Measurements from ENCODE around the gene EHBP1L1.

EHBP1L1 gene

DNA sequence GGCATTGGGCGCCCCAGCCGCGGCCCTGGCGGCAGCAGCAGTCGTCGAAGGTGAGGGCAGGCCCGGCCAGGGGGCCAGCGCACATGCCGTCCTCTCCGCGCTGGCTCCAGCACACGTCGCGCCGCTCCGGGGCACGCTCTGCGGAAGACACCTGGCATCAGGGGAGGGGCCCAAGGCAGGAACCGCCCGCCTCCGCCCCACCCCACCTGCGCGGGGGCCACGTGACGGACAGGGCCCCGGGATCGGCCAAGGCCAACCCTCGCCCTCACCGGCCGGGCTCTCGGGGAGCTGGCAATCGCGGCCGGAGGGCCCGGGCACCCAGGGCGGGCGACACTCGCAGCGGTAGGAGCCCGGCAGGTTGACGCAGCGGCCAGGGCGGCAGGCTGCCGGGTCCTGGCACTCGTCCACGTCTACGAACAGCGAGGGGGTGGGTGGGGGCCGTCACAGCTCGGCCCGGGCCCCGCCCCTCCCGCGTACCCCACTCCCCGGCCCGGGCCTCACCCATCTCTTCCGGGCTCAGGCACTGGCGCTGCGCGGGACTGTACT lies 36.0 kb upstream of the EHBP1L1 start:
- peak overlapping the region; percentile 65 for H3K4me2 ChIP-seq (ENCODE audit: insufficient read depth, low read length)
- H3K27me3 ChIP-seq (ENCODE audit: insufficient read depth, low read length, poor library complexity): no peaks in the 10 kb centered on the region
- no peaks in the 10 kb centered on the region for H3K79me2 ChIP-seq (ENCODE audit: insufficient read depth, low read length)
- 0 out of 2 replicates have a peak, but pooled peaks cover 4% of the 10 kb centered on the region for H4K20me1 ChIP-seq (ENCODE audit: insufficient read depth, low read length)
- no peak overlapping the region; a peak in 1 of 4 replicates for H3K4me3 ChIP-seq (ENCODE audit: low read depth in 1 of 2, low read length in 2 of 2)
- ATAC-seq (ENCODE audit: insufficient read depth, low read depth) (peak; percentile 66), DNase-seq (no peak)
- H2AFZ ChIP-seq (ENCODE audit: low read depth, low read length): no peak overlapping the region
- no peak overlapping the region for H3K9ac ChIP-seq (ENCODE audit: low read depth, low read length)
- peaks cover 20% of the 10 kb centered on the region for H3K4me1 ChIP-seq (ENCODE audit: insufficient read depth, low read length)
- TF ChIP-seq EZH2 (IDR thresholded peaks at IDR 0.05; ENCODE audit: borderline replicate concordance, low read depth, low read length, severe bottlenecking): no peak
- TF ChIP-seq, protein P1, sequence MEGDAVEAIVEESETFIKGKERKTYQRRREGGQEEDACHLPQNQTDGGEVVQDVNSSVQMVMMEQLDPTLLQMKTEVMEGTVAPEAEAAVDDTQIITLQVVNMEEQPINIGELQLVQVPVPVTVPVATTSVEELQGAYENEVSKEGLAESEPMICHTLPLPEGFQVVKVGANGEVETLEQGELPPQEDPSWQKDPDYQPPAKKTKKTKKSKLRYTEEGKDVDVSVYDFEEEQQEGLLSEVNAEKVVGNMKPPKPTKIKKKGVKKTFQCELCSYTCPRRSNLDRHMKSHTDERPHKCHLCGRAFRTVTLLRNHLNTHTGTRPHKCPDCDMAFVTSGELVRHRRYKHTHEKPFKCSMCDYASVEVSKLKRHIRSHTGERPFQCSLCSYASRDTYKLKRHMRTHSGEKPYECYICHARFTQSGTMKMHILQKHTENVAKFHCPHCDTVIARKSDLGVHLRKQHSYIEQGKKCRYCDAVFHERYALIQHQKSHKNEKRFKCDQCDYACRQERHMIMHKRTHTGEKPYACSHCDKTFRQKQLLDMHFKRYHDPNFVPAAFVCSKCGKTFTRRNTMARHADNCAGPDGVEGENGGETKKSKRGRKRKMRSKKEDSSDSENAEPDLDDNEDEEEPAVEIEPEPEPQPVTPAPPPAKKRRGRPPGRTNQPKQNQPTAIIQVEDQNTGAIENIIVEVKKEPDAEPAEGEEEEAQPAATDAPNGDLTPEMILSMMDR (IDR thresholded peaks at IDR 0.05; ENCODE audit: borderline replicate concordance, extremely low read depth, low read length, poor library complexity, severe bottlenecking): no peak
- peaks cover 31% of the 10 kb centered on the region for H3K36me3 ChIP-seq (ENCODE audit: insufficient read depth, low read length)
- no peaks in the 10 kb centered on the region for H3K9me3 ChIP-seq (ENCODE audit: insufficient read depth, low read length, severe bottlenecking)
- H3K27ac ChIP-seq (ENCODE audit: low read length): no peak overlapping the region

GRCh38 chr11:65540290-65541092 lies 35.4 kb upstream of the EHBP1L1 start:
- peak overlapping the region; percentile 68 for H2AFZ ChIP-seq (ENCODE audit: low read depth, low read length)
- no peaks in the 10 kb centered on the region for H3K27me3 ChIP-seq (ENCODE audit: insufficient read depth, low read length, poor library complexity)
- no peak for TF ChIP-seq EZH2 (IDR thresholded peaks at IDR 0.05; ENCODE audit: borderline replicate concordance, low read depth, low read length, severe bottlenecking)
- TF ChIP-seq, protein P1 (IDR thresholded peaks at IDR 0.05; ENCODE audit: borderline replicate concordance, extremely low read depth, low read length, poor library complexity, severe bottlenecking): peak; percentile 91
- H3K27ac ChIP-seq (ENCODE audit: low read length): peak overlapping the region; percentile 53
- H4K20me1 ChIP-seq (ENCODE audit: insufficient read depth, low read length): 0 out of 2 replicates have a peak, but pooled peaks cover under 1% of the 10 kb centered on the region
- H3K4me1 ChIP-seq (ENCODE audit: insufficient read depth, low read length): peaks cover 20% of the 10 kb centered on the region
- H3K9me3 ChIP-seq (ENCODE audit: insufficient read depth, low read length, severe bottlenecking): no peaks in the 10 kb centered on the region
- DNase-seq: peak; percentile 81
- peak overlapping the region; percentile 65 for H3K4me2 ChIP-seq (ENCODE audit: insufficient read depth, low read length)
- peak overlapping the region; percentile 38 for H3K9ac ChIP-seq (ENCODE audit: low read depth, low read length)
- H3K79me2 ChIP-seq (ENCODE audit: insufficient read depth, low read length): no peaks in the 10 kb centered on the region
- ATAC-seq (ENCODE audit: insufficient read depth, low read depth): peak; percentile 76
- H3K36me3 ChIP-seq (ENCODE audit: insufficient read depth, low read length): peaks cover 25% of the 10 kb centered on the region
- H3K4me3 ChIP-seq (ENCODE audit: low read depth in 1 of 2, low read length in 2 of 2): peak overlapping the region in 1 of 2 experiments; percentile 53; a peak in 2 of 4 replicates

GRCh38 chr11:65541093-65541982 lies 34.5 kb upstream of the EHBP1L1 start:
- DNase-seq: no peak
- H4K20me1 ChIP-seq (ENCODE audit: insufficient read depth, low read length): peaks cover 2% of the 10 kb centered on the region; the same call in 1 of the 2 replicates
- peak overlapping the region in 1 of 2 experiments; percentile 53; a peak in 2 of 4 replicates for H3K4me3 ChIP-seq (ENCODE audit: low read depth in 1 of 2, low read length in 2 of 2)
- peak overlapping the region; percentile 53; the same call in 1 of the 2 replicates for H3K27ac ChIP-seq (ENCODE audit: low read length)
- H3K27me3 ChIP-seq (ENCODE audit: insufficient read depth, low read length, poor library complexity): no peaks in the 10 kb centered on the region
- H3K4me1 ChIP-seq (ENCODE audit: insufficient read depth, low read length): peaks cover 28% of the 10 kb centered on the region
- peak overlapping the region; percentile 65 for H3K4me2 ChIP-seq (ENCODE audit: insufficient read depth, low read length)
- 0 out of 2 replicates have a peak overlapping the region, but pooled peaks have one; percentile 9 for H2AFZ ChIP-seq (ENCODE audit: low read depth, low read length)
- ATAC-seq (ENCODE audit: insufficient read depth, low read depth): no peak
- H3K9ac ChIP-seq (ENCODE audit: low read depth, low read length): peak overlapping the region; percentile 38
- H3K36me3 ChIP-seq (ENCODE audit: insufficient read depth, low read length): peaks cover 16% of the 10 kb centered on the region
- H3K9me3 ChIP-seq (ENCODE audit: insufficient read depth, low read length, severe bottlenecking): no peaks in the 10 kb centered on the region
- TF ChIP-seq, protein P1 (IDR thresholded peaks at IDR 0.05; ENCODE audit: borderline replicate concordance, extremely low read depth, low read length, poor library complexity, severe bottlenecking): no peak
- no peak for TF ChIP-seq EZH2 (IDR thresholded peaks at IDR 0.05; ENCODE audit: borderline replicate concordance, low read depth, low read length, severe bottlenecking)
- H3K79me2 ChIP-seq (ENCODE audit: insufficient read depth, low read length): no peaks in the 10 kb centered on the region

Data from DND-41 (cell line).